IPS DF 6.9 (cell line): Measurements from ENCODE around the gene COX8A.

ENCODE experiments used
- DNase-seq: peaks from one replicate; pipeline ENCODE4 v3.0.0-alpha.2; 2013; ENCODE audit warnings: low read depth, low spot score
- H3K27ac ChIP-seq: one replicate; pipeline ENCODE4 v1.5.1; 2013; ENCODE audit warnings: low read length, control low read depth
- H3K27me3 ChIP-seq: 2 replicates; pipeline ENCODE4 v1.6.1; 2013; ENCODE audit warnings: mild to moderate bottlenecking, low read length; ENCODE audit not compliant: control insufficient read depth, insufficient read depth
- H3K36me3 ChIP-seq: 2 replicates; pipeline ENCODE4 v1.6.1; 2013; ENCODE audit warnings: low read length; ENCODE audit not compliant: control insufficient read depth, insufficient read depth
- H3K4me1 ChIP-seq: 2 replicates; pipeline ENCODE4 v1.6.1; 2013; ENCODE audit warnings: low read length; ENCODE audit not compliant: control insufficient read depth, insufficient read depth
- H3K4me3 ChIP-seq: 2 replicates; pipeline ENCODE4 v1.5.1; 2013; ENCODE audit warnings: mild to moderate bottlenecking, low read length
- H3K9me3 ChIP-seq: 2 replicates; pipeline ENCODE4 v1.6.1; 2013; ENCODE audit warnings: low read length, inconsistent platforms; ENCODE audit not compliant: control insufficient read depth, insufficient read depth
- WGBS: extraction: QIAGEN DNeasy Blood & Tissue Kit; methylation state at CpG from one replicate; pipeline ENCODE4 v1.1.7; 2013; ENCODE audit warnings: mixed read lengths, missing lambda C conversion rate; ENCODE audit not compliant: insufficient read length, insufficient coverage; 5-methylcytosine and 5-hydroxymethylcytosine counted together

COX8A gene

DNA sequence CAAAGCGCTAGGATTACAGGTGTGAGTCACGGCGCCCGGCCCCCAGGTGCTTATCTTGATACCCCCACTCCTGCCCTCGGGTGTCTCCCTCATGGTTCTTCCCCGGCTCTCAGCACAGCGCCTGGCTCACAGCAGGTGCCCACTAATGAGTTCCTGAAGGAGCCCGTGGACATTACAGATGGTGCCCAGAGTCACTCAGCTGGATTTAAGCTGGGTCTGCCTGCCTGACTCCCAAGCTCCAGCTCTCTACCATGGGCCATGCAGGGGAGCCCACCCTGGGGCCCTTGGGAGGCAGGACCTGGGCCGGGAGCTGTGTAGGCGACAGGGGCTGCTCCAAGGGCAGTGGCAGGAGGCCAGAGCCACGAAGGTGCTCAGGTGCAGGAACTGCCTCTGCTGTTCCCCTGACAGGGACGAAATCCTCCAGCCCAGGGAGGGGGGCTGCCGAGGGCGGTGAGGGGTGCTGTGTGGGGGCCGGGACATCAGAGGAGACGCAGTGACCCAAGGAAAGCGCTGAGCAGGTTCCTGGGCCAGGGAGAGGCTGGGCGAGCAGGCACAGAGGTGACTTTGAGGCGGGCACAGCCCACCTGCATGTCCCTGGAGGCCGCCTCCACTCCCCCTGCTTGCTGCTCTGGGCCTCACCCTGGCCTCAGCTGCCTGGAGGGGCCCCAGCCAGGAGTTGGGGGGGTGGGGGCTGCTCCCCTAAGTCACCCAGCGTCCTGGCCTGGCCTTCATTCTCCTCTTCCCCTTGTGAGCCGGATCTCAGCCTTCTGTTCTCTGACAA lies 46.7 kb downstream of the COX8A start:
- no peak for DNase-seq
- no peak overlapping the region for H3K4me3 ChIP-seq
- no peak overlapping the region for H3K27ac ChIP-seq
- H3K36me3 ChIP-seq: no peaks in the 10 kb centered on the region
- no CpG with 5 or more reads among the region's 22 CpGs for WGBS
- peaks cover 12% of the 10 kb centered on the region for H3K4me1 ChIP-seq
- no peaks in the 10 kb centered on the region; the same call in 1 of the 2 replicates for H3K27me3 ChIP-seq
- H3K9me3 ChIP-seq: no peaks in the 10 kb centered on the region

GRCh38 chr11:64021757-64022093 lies 47.3 kb downstream of the COX8A start:
- peaks cover 12% of the 10 kb centered on the region for H3K4me1 ChIP-seq
- no peak overlapping the region for H3K27ac ChIP-seq
- no CpG with 5 or more reads among the region's 10 CpGs for WGBS
- no peak overlapping the region for H3K4me3 ChIP-seq
- no peak for DNase-seq
- H3K9me3 ChIP-seq: no peaks in the 10 kb centered on the region
- no peaks in the 10 kb centered on the region for H3K36me3 ChIP-seq
- no peaks in the 10 kb centered on the region; the same call in 1 of the 2 replicates for H3K27me3 ChIP-seq

- Histone ChIP-seq H3K36me3 (no peaks in the 10 kb centered on the region), H3K27me3 (no peaks in the 10 kb centered on the region; the same call in 1 of the 2 replicates), H3K9me3 (no peaks in the 10 kb centered on the region), H3K4me3 (no peak overlapping the region), H3K4me1 (peaks cover 15% of the 10 kb centered on the region), H3K27ac (no peak overlapping the region)
- no peak for DNase-seq
- no CpG with 5 or more reads among the region's 14 CpGs for WGBS
Observed at GRCh38 chr11:64022125-64022784, 47.8 kb downstream of the COX8A start.

- no peak for DNase-seq
- H3K36me3 ChIP-seq: no peaks in the 10 kb centered on the region
- H3K4me1 ChIP-seq: peaks cover 28% of the 10 kb centered on the region
- no peaks in the 10 kb centered on the region for H3K9me3 ChIP-seq
- H3K4me3 ChIP-seq: no peak overlapping the region
- no peaks in the 10 kb centered on the region; the same call in 1 of the 2 replicates for H3K27me3 ChIP-seq
- no peak overlapping the region for H3K27ac ChIP-seq
- no CpG with 5 or more reads among the region's 20 CpGs for WGBS
Observed at GRCh38 chr11:64023712-64024710, 49.6 kb downstream of the COX8A start.

DNA sequence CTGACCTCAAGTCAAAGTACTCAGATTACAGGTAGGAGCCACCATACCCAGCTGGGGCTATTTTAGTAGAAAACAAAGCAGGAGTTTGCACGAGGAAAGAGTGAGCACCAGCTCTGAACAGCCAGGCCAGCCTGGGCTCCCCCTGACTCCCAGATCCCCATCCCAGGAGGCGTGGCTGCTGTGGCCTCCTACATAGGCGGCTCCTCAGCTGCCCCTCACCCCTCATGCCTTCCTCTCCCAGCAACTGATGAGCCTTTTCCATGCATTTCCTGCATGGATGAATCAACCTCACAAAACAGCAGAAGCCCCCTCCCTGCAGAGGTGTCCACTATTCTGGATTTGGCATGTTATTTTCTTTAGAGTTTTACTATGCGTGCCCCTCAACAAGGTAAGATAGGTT lies 50.8 kb downstream of the COX8A start:
- no peaks in the 10 kb centered on the region; the same call in 1 of the 2 replicates for H3K27me3 ChIP-seq
- no peak overlapping the region for H3K27ac ChIP-seq
- H3K9me3 ChIP-seq: no peaks in the 10 kb centered on the region
- no peak for DNase-seq
- no peak overlapping the region for H3K4me3 ChIP-seq
- H3K4me1 ChIP-seq: peaks cover 29% of the 10 kb centered on the region
- no CpG with 5 or more reads among the region's 4 CpGs for WGBS
- no peaks in the 10 kb centered on the region for H3K36me3 ChIP-seq
